HG02588 (cell line): Measurements from ENCODE around the gene ZNF292.
A peak's percentile ranks its signal among the peaks of the same experiment; 100 is the strongest.
"Not testable (repeated sequence)": the region's sequence is repeated elsewhere in the genome, so short reads cannot be mapped to it uniquely, and the experiment has no call there.

Source experiments
- ATAC-seq: cut with Tn5 transposase; IDR thresholded peaks from one replicate; pipeline ENCODE4 v1.9.1; 2021; ENCODE audit warnings: mild to moderate bottlenecking, moderate library complexity; ENCODE audit not compliant: unreplicated experiment

ZNF292 gene

GRCh38 chr6:87161299-87161698, 5.9 kb downstream of the ZNF292 start:
- ATAC-seq, result no peak

DNA sequence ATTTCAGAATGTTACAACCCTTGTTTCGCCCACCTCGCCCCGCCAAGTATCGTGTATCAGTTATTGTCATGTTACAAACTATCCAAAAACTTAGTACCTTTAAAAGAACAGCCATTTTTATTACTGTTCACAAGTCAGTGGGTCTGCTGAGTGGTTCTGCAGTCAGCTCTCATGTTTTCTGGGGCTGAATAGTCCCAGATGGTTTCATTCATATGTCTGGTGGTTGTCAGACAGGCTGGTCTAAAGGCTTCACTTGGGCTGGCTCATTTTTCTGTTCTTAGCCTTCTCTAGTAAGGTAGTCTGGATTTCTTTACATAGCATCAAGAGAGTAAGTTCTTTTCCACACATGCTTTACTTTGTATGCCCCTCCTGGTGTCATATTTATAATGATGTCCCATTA, 8.6 kb downstream of the ZNF292 start:
- no peak for ATAC-seq

DNA sequence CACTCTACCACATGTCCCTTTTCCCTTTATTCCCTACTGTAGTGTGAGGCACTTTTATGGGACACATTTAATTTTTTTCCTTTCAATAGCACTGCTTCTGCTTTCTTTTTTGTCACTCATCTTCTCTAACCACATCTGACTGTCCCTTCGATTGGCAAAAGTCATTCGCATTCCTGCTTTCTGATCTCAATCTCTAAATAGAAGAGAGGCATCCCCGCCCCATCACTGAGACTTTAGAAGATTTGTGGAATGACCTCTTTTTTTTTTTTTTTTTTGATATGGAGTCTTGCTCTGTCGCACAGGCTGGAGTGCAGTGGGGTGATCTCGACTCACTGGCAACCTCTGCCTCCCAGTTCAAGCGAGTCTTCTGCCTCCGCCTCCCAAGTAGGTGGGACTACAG, 9.1 kb downstream of the ZNF292 start:
- no peak for ATAC-seq

GRCh38 chr6:87165185-87165584, 9.8 kb downstream of the ZNF292 start:
- ATAC-seq, result no peak

GRCh38 chr6:87171938-87172633, 16.7 kb downstream of the ZNF292 start:
- ATAC-seq, result no peak

- no peak for ATAC-seq
These were observed 18.8 kb downstream of the ZNF292 start for GRCh38 chr6:87174078-87174579.

GRCh38 chr6:87176493-87176892, 21.1 kb downstream of the ZNF292 start:
- ATAC-seq, result no peak

DNA sequence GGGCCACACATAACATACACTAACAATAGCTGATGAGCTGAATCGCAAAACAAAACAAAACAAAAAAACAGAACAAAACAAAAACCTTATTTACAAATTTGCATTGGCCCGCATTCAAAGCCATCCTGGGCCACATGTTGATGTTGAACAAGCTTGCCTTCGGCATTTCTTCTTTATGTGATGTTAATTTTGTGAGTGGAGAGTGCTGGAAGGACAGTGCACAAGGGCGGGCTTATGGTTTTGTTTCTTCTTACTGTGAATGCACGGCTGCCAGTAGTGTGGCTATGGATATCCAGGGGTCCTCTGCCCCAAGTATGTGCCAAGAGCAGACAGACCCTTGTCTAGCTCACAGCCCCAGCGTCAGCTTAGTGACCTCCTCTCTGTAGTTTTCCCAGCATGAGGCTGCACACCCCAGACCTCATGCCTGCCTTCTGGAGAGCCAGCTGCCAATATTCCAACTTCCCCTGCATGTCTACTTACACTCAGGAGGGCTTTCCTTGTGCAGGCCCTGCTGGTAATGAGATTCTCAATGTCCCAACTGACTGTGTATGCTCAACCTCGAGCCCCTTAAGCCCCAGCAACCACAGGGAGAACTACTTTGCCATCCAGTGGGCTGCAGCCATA, 24.9 kb downstream of the ZNF292 start:
- ATAC-seq, result no peak

DNA sequence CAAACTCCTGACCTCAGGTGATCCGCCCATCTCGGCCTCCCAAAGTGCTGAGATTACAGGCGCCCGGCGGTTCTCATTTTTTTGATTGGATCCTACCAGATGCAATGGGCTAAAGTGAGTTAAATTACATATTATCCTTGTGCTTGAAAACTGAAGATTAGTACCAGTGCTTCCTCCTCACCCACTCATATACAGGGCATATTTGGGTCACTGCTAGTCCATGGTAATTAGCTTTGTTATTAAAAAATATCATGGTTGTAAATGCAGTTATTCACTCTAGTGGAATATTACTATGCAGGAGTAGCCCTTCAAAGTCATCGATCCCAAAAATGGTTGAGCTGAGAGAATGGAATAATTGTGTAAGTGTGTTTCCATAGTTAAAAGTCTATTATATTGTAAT, 26.5 kb downstream of the ZNF292 start:
- ATAC-seq, result no peak

- ATAC-seq, result peak; percentile 75
These were observed 27.0 kb downstream of the ZNF292 start for GRCh38 chr6:87182321-87182720.

GRCh38 chr6:87182940-87183339, 27.6 kb downstream of the ZNF292 start:
- ATAC-seq, result no peak

- ATAC-seq, result no peak
These were observed 28.3 kb downstream of the ZNF292 start for GRCh38 chr6:87183687-87184086.

DNA sequence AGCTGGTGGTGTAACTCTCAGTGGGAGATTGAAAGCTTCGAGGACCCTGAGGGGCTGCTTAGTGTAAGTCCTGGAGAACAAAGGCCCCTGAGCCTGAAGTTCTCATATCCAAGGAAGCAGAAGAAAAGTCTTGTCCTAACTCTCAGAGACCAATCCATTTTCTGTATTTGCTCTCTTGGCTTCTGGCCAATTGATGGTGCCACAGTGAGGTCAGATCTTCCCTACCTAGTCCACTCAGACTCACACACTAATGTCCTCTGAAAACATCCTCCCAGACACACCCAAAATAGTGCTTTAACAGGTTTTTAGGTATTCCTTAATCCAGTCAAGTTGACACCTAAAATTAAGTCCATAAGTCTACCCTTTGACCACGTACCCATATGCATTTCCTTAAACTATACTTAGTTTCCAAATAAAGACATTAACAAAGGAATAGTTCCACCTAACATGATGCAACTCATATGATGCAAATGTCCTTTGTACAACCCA, 29.4 kb downstream of the ZNF292 start:
- no peak for ATAC-seq

DNA sequence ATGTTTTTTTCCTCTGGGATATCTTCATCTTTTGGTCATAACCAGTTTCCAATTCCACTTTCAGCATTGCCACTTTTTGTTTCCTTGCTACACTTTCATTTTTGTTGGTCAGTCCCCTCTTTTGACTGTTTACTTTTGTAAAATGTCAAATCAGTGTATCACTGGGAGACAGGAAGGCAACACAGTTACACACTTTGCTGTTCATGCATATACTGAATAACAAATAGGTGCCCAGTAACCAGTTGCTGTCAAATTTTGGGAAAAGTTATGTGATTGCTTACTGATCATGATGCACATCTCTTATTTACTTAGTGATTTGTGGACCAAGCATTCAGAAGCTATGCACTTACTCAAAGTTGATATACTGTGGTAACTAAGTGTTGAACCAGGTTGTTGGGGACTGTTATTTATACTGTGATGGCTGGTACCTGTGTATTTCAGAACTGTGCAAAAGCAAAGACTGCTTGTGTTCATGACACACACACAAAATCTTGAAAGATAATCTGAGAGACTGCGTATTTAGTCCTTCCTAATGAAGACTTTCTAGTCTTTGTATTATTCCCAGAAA, 41.0 kb downstream of the ZNF292 start:
- no peak for ATAC-seq

GRCh38 chr6:87197547-87197946, 42.2 kb downstream of the ZNF292 start:
- peak; percentile 62 for ATAC-seq

GRCh38 chr6:87198022-87198810, 42.9 kb downstream of the ZNF292 start:
- ATAC-seq, result not testable (repeated sequence)

DNA sequence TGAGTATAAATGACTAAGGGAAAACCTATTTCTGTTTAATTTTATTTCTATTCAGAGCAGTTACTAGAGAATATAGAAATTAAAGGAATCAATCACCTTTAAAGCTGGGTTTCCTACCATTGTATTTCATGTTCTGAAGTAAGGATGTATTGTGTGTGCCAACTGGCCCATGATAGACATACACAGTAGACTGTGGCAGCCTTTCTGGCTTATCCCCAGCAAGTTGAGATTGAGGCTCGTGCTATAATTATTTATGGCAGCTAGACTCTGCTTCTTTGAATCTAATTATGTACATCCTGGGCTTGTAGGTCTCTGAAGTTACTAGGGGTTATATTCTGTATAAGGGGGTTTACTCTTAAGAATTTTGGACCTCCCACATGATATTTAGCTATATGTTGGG, 44.4 kb downstream of the ZNF292 start:
- no peak for ATAC-seq

GRCh38 chr6:87200469-87201175, 45.3 kb downstream of the ZNF292 start:
- no peak for ATAC-seq

DNA sequence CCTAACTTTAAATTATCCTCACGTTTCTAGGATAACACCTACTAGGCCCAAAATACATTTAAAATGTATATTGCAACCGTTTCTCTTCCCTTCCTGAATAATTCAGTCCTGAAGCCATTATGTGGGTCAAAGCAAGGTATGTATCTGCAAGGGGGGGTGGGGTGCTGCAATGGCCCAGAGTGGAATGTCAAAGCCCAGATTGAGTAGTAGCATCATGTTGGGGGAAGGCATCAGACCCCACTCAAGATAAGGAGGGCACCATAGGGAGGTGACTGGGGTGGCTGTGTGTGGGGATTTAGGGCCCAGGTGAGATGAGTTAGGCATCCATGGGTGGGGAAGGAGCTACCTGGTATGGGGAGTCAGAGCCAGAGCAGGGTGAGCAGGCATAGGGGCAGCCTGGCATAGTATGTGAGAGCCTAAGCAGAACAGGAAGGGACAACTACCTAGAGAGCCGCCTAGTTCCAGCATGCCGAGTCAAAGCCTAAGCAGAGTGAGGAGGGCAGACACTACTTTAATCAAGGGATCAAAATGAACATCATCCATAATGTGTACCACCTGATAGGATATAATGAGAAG, 48.2 kb downstream of the ZNF292 start:
- no peak for ATAC-seq

- no peak for ATAC-seq
These were observed 54.4 kb downstream of the ZNF292 start for GRCh38 chr6:87209812-87210211.
